ENCODE data around the gene VEGFD. TPM values are rescaled to one million over a fixed set of nuclear protein-coding genes. Genes with fewer than 3 reads are reported as not detected.

VEGFD gene
- polyA plus RNA-seq, 1 donor (not counting 4 experiments of a cell fraction or from before 2014, with no cell fraction given): 0.14 TPM

GRCh38 chrX:15401378-15401777 is 17.2 kb upstream of the VEGFD start:
- H3K79me2 ChIP-seq (ENCODE audit: control insufficient read depth, insufficient read depth, low read length): no peaks in the 10 kb centered on the region
- FAIRE-seq (no peak), DNase-seq (ENCODE audit: low read depth, low spot score) (no peak)
- H3K9me3 ChIP-seq (ENCODE audit: control insufficient read depth, low read depth, low read length): no peaks in the 10 kb centered on the region
- no peak overlapping the region for H3K4me2 ChIP-seq (ENCODE audit: control insufficient read depth, extremely low read depth, insufficient read depth, low read depth, low read length)
- H3K27me3 ChIP-seq (ENCODE audit: control insufficient read depth, extremely low read depth, insufficient read depth, low read length): no peaks in the 10 kb centered on the region
- H3K36me3 ChIP-seq (ENCODE audit: control insufficient read depth in 2 of 2, extremely low read depth in 1 of 2, insufficient read depth in 2 of 2, low read length in 2 of 2): no peaks in the 10 kb centered on the region
- dilution Hi-C loops (cut with MboI; ENCODE audit: extremely low pct_ligation_motif_present, low sequenced_read_pairs): no loop called here
- no peaks in the 10 kb centered on the region for H3K4me1 ChIP-seq (ENCODE audit: control insufficient read depth, extremely low read depth, insufficient read depth, low read length)
- no peak overlapping the region for H3K9ac ChIP-seq (ENCODE audit: control insufficient read depth, extremely low read depth, insufficient read depth, low read length)
- TF ChIP-seq CTCF (optimal IDR thresholded peaks at IDR 0.05 in 1 of 3, IDR thresholded peaks at IDR 0.05 in 1 of 3, conservative IDR thresholded peaks at IDR 0.05 in 1 of 3; ENCODE audit: extremely low read depth in 1 of 3, insufficient read depth in 2 of 3, low read length in 3 of 3) (no peak), EZH2 (IDR thresholded peaks at IDR 0.05; ENCODE audit: low read length) (no peak)
- no peaks in the 10 kb centered on the region for H3K9me1 ChIP-seq (ENCODE audit: control insufficient read depth, extremely low read depth, insufficient read depth, low read length)
- H3K4me3 ChIP-seq (ENCODE audit: control insufficient read depth in 2 of 3, extremely low read depth in 1 of 3, insufficient read depth in 2 of 3, low read depth in 1 of 3, low read length in 3 of 3): no peak overlapping the region
- no peak overlapping the region for H2AFZ ChIP-seq (ENCODE audit: control insufficient read depth, low read length)
- H4K20me1 ChIP-seq (ENCODE audit: control insufficient read depth, extremely low read depth, insufficient read depth, low read length): no peaks in the 10 kb centered on the region
- no peak overlapping the region for H3K27ac ChIP-seq (ENCODE audit: control insufficient read depth, insufficient read depth, low read length)

- no peaks in the 10 kb centered on the region for H3K9me3 ChIP-seq (ENCODE audit: control insufficient read depth, low read depth, low read length)
- H3K27me3 ChIP-seq (ENCODE audit: control insufficient read depth, extremely low read depth, insufficient read depth, low read length): no peaks in the 10 kb centered on the region
- H3K4me3 ChIP-seq (ENCODE audit: control insufficient read depth in 2 of 3, extremely low read depth in 1 of 3, insufficient read depth in 2 of 3, low read depth in 1 of 3, low read length in 3 of 3): no peak overlapping the region
- FAIRE-seq: no peak
- no peaks in the 10 kb centered on the region for H3K36me3 ChIP-seq (ENCODE audit: control insufficient read depth in 2 of 2, extremely low read depth in 1 of 2, insufficient read depth in 2 of 2, low read length in 2 of 2)
- TF ChIP-seq EZH2 (IDR thresholded peaks at IDR 0.05; ENCODE audit: low read length) (no peak), CTCF (optimal IDR thresholded peaks at IDR 0.05 in 1 of 3, IDR thresholded peaks at IDR 0.05 in 1 of 3, conservative IDR thresholded peaks at IDR 0.05 in 1 of 3; ENCODE audit: extremely low read depth in 1 of 3, insufficient read depth in 2 of 3, low read length in 3 of 3) (no peak)
- no peak for DNase-seq (ENCODE audit: low read depth, low spot score)
- no peaks in the 10 kb centered on the region for H4K20me1 ChIP-seq (ENCODE audit: control insufficient read depth, extremely low read depth, insufficient read depth, low read length)
- no peak overlapping the region for H3K27ac ChIP-seq (ENCODE audit: control insufficient read depth, insufficient read depth, low read length)
- no peaks in the 10 kb centered on the region for H3K4me1 ChIP-seq (ENCODE audit: control insufficient read depth, extremely low read depth, insufficient read depth, low read length)
- no peak overlapping the region for H2AFZ ChIP-seq (ENCODE audit: control insufficient read depth, low read length)
- H3K79me2 ChIP-seq (ENCODE audit: control insufficient read depth, insufficient read depth, low read length): no peaks in the 10 kb centered on the region
- H3K4me2 ChIP-seq (ENCODE audit: control insufficient read depth, extremely low read depth, insufficient read depth, low read depth, low read length): no peak overlapping the region
- no peak overlapping the region for H3K9ac ChIP-seq (ENCODE audit: control insufficient read depth, extremely low read depth, insufficient read depth, low read length)
- no peaks in the 10 kb centered on the region for H3K9me1 ChIP-seq (ENCODE audit: control insufficient read depth, extremely low read depth, insufficient read depth, low read length)
- dilution Hi-C loops (cut with MboI; ENCODE audit: extremely low pct_ligation_motif_present, low sequenced_read_pairs): no loop called here
These were observed 15.8 kb upstream of the VEGFD start for GRCh38 chrX:15399962-15400391.

All from keratinocyte (primary cell).